Fibroblast of pulmonary artery (primary cell): ENCODE data around the gene ATXN7L1.

Experiments used
- DNase-seq: peaks from one replicate; pipeline ENCODE4 v3.0.0-alpha.2; 2010; ENCODE audit warnings: low read depth
- H3K4me3 ChIP-seq: replicated peaks from 2 replicates; pipeline ENCODE4 v1.5.1; 2011; ENCODE audit warnings: low read depth, mild to moderate bottlenecking, control low read depth, low read length, moderate library complexity
- TF ChIP-seq, protein P1 (sequence below): IDR thresholded peaks from 2 replicates; pipeline ENCODE4 v1.5.1; 2011; ENCODE audit warnings: mild to moderate bottlenecking, control low read depth, low read length, inconsistent platforms; ENCODE audit errors: missing control alignments

ATXN7L1 gene

DNA sequence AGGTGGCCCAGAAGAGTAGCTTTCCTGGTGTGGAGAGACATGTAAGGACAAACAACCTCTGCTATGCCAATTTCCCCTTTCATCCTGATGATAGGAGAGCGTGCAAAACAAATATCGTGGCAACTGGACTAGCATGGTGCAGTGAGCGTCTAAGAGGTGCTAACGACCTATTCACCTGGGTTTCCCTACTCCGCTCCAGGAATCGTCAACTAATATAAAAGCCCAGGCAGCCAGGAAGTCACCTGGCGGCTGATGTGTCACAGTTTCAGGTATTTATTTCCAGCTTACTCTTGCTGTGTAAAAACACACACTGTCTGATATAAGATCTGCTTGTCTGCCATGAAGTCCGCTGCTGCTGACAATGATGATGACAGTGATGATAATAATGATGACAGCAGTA is 238.6 kb downstream of the ATXN7L1 start:
- TF ChIP-seq, protein P1, sequence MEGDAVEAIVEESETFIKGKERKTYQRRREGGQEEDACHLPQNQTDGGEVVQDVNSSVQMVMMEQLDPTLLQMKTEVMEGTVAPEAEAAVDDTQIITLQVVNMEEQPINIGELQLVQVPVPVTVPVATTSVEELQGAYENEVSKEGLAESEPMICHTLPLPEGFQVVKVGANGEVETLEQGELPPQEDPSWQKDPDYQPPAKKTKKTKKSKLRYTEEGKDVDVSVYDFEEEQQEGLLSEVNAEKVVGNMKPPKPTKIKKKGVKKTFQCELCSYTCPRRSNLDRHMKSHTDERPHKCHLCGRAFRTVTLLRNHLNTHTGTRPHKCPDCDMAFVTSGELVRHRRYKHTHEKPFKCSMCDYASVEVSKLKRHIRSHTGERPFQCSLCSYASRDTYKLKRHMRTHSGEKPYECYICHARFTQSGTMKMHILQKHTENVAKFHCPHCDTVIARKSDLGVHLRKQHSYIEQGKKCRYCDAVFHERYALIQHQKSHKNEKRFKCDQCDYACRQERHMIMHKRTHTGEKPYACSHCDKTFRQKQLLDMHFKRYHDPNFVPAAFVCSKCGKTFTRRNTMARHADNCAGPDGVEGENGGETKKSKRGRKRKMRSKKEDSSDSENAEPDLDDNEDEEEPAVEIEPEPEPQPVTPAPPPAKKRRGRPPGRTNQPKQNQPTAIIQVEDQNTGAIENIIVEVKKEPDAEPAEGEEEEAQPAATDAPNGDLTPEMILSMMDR = no peak
- no peak for DNase-seq
- H3K4me3 ChIP-seq = no peak overlapping the region

DNA sequence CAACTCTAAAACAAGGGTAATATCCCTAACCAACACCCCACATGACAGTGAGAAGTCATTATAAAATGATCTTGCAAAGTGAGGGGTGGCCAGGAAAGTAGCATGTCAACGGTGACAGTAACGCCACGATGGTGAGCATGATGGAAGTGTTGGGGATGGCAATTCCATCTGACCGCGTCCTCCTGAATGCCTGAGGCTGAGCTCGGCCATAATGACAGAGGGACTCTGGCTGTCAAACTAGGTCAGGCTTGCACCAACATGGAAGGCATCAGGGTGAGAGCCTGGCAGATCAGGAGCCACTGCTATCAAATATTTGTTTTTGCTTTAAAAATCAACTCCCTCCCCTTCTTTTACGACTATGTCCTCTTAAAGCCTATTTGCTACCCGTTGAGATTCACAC is 239.4 kb downstream of the ATXN7L1 start:
- TF ChIP-seq, protein P1 = no peak
- no peak overlapping the region for H3K4me3 ChIP-seq
- no peak for DNase-seq

DNA sequence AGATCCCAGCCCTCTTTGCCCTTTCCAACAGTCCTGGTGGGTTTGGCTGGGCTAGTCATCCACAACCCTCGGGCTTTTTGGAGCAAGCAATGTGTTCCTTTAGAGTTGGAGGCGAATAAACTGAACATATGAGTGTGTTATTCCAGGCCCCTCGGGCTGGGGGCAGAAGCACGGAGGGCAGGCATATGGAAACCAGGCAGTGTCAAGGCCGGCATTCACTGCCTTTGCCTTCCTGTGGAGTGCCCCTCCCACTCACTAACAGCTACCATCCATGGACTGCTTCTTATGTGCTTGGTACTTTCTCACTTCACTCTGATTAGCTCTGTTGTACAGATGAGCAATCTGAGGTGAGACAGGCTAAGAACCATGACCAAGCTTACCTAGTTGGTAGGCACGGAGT is 241.2 kb downstream of the ATXN7L1 start:
- TF ChIP-seq, protein P1 = no peak
- DNase-seq = no peak
- no peak overlapping the region for H3K4me3 ChIP-seq

DNA sequence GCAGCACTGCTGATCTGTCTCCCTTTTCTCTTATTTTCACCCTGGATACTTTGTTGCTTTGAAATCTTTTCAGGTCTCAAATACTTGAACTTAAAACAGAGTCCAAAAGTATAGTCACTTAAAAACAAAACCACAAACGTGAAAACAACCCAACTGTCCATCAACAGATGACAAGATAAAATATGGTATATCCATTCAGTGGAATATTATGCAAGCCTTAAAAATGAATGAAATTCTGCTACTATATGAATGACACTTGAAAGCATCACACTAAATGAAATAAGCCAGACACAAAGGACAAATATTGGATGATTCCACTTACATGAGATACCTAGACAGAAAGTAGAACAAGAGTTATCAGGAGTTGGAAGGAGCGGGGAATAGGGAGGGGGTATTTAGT is 250.4 kb downstream of the ATXN7L1 start:
- no peak for DNase-seq
- TF ChIP-seq, protein P1 = no peak
- no peak overlapping the region for H3K4me3 ChIP-seq

DNA sequence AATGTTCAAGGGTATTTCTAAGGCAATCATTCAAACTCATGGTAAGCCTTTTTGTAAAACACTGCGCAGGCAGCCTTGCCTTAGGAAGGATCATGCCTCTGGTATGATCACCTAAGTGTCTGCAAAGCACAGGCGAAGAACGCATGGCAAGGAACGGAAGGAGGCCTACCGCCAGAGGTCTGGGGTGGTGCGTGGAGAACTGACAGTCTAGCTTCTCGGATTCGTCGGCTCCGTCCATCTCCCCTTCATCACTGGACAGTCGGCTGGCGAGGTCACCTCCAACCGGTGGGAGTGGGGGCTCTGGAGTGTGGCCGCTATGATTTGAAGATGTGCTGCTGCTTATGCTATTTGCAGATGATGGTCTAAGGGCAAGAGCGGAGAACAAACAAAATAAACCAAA is 252.5 kb downstream of the ATXN7L1 start:
- TF ChIP-seq, protein P1 = no peak
- H3K4me3 ChIP-seq = no peak overlapping the region
- no peak for DNase-seq

DNA sequence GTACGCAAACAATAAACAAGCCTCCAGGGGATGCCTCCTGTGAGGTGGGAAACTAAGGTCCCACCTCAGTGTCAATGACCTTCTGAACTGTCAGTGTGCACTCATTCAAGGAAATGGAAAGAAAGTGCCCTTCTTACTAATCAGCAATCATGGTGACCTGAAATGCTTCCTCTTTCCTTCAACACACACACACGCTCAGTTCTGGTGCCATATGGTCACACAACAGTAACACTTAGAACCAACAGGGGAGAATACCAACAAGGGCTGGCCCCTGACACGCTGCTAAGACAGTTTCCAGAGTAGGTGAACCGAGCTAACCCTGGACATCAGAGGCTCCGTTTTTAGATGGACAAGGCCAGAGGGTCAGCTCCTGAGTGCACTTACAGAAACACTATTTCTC is 253.0 kb downstream of the ATXN7L1 start:
- TF ChIP-seq, protein P1 = no peak
- no peak overlapping the region for H3K4me3 ChIP-seq
- DNase-seq = no peak

DNA sequence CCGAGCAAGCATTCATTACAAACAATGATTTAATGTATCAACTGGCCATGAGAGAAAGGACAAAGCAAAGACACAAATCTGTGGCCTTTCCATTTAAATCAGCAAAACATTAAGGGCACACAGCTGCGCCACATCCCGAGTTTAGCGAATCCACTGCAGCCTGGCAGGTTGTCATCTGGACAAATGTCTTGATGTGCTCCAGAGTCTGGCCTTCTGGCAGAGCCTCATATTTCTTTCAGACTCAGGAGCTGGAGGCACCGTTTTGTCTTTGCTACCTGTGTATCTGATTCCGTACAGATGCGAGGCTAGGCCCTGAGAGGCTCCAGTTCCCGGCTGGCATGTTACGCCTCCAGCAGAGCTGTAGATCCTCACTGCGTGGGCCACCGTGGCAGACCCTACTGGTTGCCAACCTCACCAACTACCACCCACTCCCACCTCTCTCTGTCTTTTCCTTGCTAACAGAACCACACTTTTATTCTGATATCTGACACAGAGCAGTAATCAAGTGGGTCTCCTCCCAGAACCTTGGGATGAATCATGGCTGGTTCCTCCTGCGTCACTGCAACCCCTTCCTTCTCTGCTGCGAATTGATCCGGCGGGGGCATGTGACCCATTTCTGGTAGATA is 254.2 kb downstream of the ATXN7L1 start:
- DNase-seq = no peak
- H3K4me3 ChIP-seq = no peak overlapping the region
- TF ChIP-seq, protein P1 = no peak
